Measurements from ENCODE around the gene RNF4.
"Not testable (repeated sequence)": the region's sequence is repeated elsewhere in the genome, so short reads cannot be mapped to it uniquely, and the experiment has no call there.

The RNF4 gene

GRCh38 chr4:2492970-2493369 is 24.1 kb downstream of the RNF4 start:
- DNase-seq, result no peak

GRCh38 chr4:2494992-2495391 is 26.1 kb downstream of the RNF4 start:
- DNase-seq, result no peak

- no peak for DNase-seq
Measured at GRCh38 chr4:2497324-2497723, 28.4 kb downstream of the RNF4 start.

GRCh38 chr4:2497931-2498330 is 29.0 kb downstream of the RNF4 start:
- no peak for DNase-seq

GRCh38 chr4:2500547-2500946 is 31.6 kb downstream of the RNF4 start:
- no peak for DNase-seq

GRCh38 chr4:2501034-2501594 is 32.2 kb downstream of the RNF4 start:
- no peak for DNase-seq

- DNase-seq, result no peak
Measured at GRCh38 chr4:2503809-2504208, 34.9 kb downstream of the RNF4 start.

- no peak for DNase-seq
Measured at GRCh38 chr4:2507259-2507658, 38.4 kb downstream of the RNF4 start.

- no peak for DNase-seq
Measured at GRCh38 chr4:2507855-2508254, 38.9 kb downstream of the RNF4 start.

GRCh38 chr4:2510351-2511259 is 41.7 kb downstream of the RNF4 start:
- DNase-seq, result no peak

GRCh38 chr4:2511645-2512131 is 42.8 kb downstream of the RNF4 start:
- DNase-seq, result no peak

- DNase-seq, result no peak
Measured at GRCh38 chr4:2512396-2513135, 43.7 kb downstream of the RNF4 start.

- not testable (repeated sequence) for DNase-seq
Measured at GRCh38 chr4:2514193-2514592, 45.3 kb downstream of the RNF4 start.

- not testable (repeated sequence) for DNase-seq
Measured at GRCh38 chr4:2514944-2515343, 46.0 kb downstream of the RNF4 start.

GRCh38 chr4:2515830-2516550 is 47.1 kb downstream of the RNF4 start:
- no peak for DNase-seq

- DNase-seq, result no peak
Measured at GRCh38 chr4:2516635-2517034, 47.7 kb downstream of the RNF4 start.

GRCh38 chr4:2526559-2526958 is 57.7 kb downstream of the RNF4 start:
- DNase-seq, result no peak

- DNase-seq, result no peak
Measured at GRCh38 chr4:2534904-2535375, 66.0 kb downstream of the RNF4 start.

GRCh38 chr4:2535376-2536192 is 66.7 kb downstream of the RNF4 start:
- DNase-seq, result peak; percentile 74

- DNase-seq, result peak; percentile 99
Measured at GRCh38 chr4:2536193-2537010, 67.5 kb downstream of the RNF4 start, which contains the start of gene FAM193A. TSS of gene FAM193A (plus strand) at chr4:2536647. CDS start at chr4:2536916, 269 bp downstream.
